GM21737 (cell line): Measurements from ENCODE around the gene FZD10.

Experiments
- ATAC-seq: cut with Tn5 transposase; IDR thresholded peaks from one replicate; pipeline ENCODE4 v1.9.1; 2021; ENCODE audit warnings: mild to moderate bottlenecking, moderate library complexity; ENCODE audit not compliant: unreplicated experiment

FZD10 gene

GRCh38 chr12:130153803-130154202 lies 8.5 kb upstream of the FZD10 start:
- ATAC-seq, result no peak

- ATAC-seq, result no peak
Observed at GRCh38 chr12:130154276-130155070, 7.8 kb upstream of the FZD10 start.

GRCh38 chr12:130155416-130156073 lies 6.7 kb upstream of the FZD10 start:
- no peak for ATAC-seq

GRCh38 chr12:130156652-130157275 lies 5.5 kb upstream of the FZD10 start:
- no peak for ATAC-seq

- ATAC-seq, result no peak
Observed at GRCh38 chr12:130157998-130158753, 4.1 kb upstream of the FZD10 start.

- ATAC-seq, result no peak
Observed at GRCh38 chr12:130158754-130159059, 3.6 kb upstream of the FZD10 start.

- no peak for ATAC-seq
Observed at GRCh38 chr12:130160306-130160705, 2.0 kb upstream of the FZD10 start.

GRCh38 chr12:130160711-130161231 lies 1.5 kb upstream of the FZD10 start:
- ATAC-seq, result no peak

- no peak for ATAC-seq
Observed at GRCh38 chr12:130161261-130162243, 712 bp upstream of the FZD10 start.

GRCh38 chr12:130162745-130163460 lies 639 bp downstream of the FZD10 start:
- no peak for ATAC-seq

- ATAC-seq, result no peak
Observed at GRCh38 chr12:130163461-130164215, 1.4 kb downstream of the FZD10 start.

- no peak for ATAC-seq
Observed at GRCh38 chr12:130164216-130164542, 1.9 kb downstream of the FZD10 start.

- no peak for ATAC-seq
Observed at GRCh38 chr12:130164936-130165335, 2.7 kb downstream of the FZD10 start.

GRCh38 chr12:130166306-130166705 lies 4.0 kb downstream of the FZD10 start:
- no peak for ATAC-seq

GRCh38 chr12:130167537-130167936 lies 5.3 kb downstream of the FZD10 start:
- no peak for ATAC-seq

- no peak for ATAC-seq
Observed at GRCh38 chr12:130169256-130169655, 7.0 kb downstream of the FZD10 start.

- ATAC-seq, result no peak
Observed at GRCh38 chr12:130169924-130170323, 7.7 kb downstream of the FZD10 start.

- ATAC-seq, result no peak
Observed at GRCh38 chr12:130170611-130171010, 8.3 kb downstream of the FZD10 start.
